ENCODE measurements around the gene B4GALNT4.
"Not testable (repeated sequence)": the region's sequence is repeated elsewhere in the genome, so short reads cannot be mapped to it uniquely, and the experiment has no call there.

Gene B4GALNT4

GRCh38 chr11:401196-401595 lies 31.9 kb downstream of the B4GALNT4 start:
- H3K9ac ChIP-seq (ENCODE audit: low read length in 5 of 5); H3K36me3 ChIP-seq (ENCODE audit: control insufficient read depth in 5 of 5, insufficient read depth in 5 of 5, low read length in 5 of 5); H3K27me3 ChIP-seq (ENCODE audit: control insufficient read depth in 5 of 5, insufficient read depth in 4 of 5, low read length in 5 of 5); H3K9me3 ChIP-seq (ENCODE audit: control insufficient read depth in 5 of 5, low read length in 5 of 5); H3K4me3 ChIP-seq (ENCODE audit: low read depth in 1 of 5, low read length in 5 of 5); H3K27ac ChIP-seq (ENCODE audit: low read depth, low read length): not testable (repeated sequence)
- peaks cover 2 to 24% (median 20%) of the 10 kb centered on the region in 5 donors for H3K4me1 ChIP-seq (ENCODE audit: control insufficient read depth in 5 of 5, insufficient read depth in 5 of 5, low read length in 5 of 5)

- Histone ChIP-seq H3K4me1 (ENCODE audit: control insufficient read depth in 5 of 5, insufficient read depth in 5 of 5, low read length in 5 of 5) (peaks cover 2 to 23% (median 19%) of the 10 kb centered on the region in 5 donors), H3K9me3 (ENCODE audit: control insufficient read depth in 5 of 5, low read length in 5 of 5) (no peaks in the 10 kb centered on the region), H3K27ac (ENCODE audit: low read depth, low read length) (no peak overlapping the region), H3K4me3 (ENCODE audit: low read depth in 1 of 5, low read length in 5 of 5) (no peak overlapping the region), H3K36me3 (ENCODE audit: control insufficient read depth in 5 of 5, insufficient read depth in 5 of 5, low read length in 5 of 5) (no peaks in the 10 kb centered on the region), H3K27me3 (ENCODE audit: control insufficient read depth in 5 of 5, insufficient read depth in 4 of 5, low read length in 5 of 5) (no peaks in the 10 kb centered on the region), H3K9ac (ENCODE audit: low read length in 5 of 5) (no peak overlapping the region)
These were observed 33.9 kb downstream of the B4GALNT4 start for GRCh38 chr11:403021-403760.

- H3K9ac ChIP-seq (ENCODE audit: low read length in 5 of 5): no peak overlapping the region
- no peaks in the 10 kb centered on the region for H3K36me3 ChIP-seq (ENCODE audit: control insufficient read depth in 5 of 5, insufficient read depth in 5 of 5, low read length in 5 of 5)
- H3K27me3 ChIP-seq (ENCODE audit: control insufficient read depth in 5 of 5, insufficient read depth in 4 of 5, low read length in 5 of 5): no peaks in the 10 kb centered on the region
- peaks cover 2 to 23% (median 19%) of the 10 kb centered on the region in 5 donors for H3K4me1 ChIP-seq (ENCODE audit: control insufficient read depth in 5 of 5, insufficient read depth in 5 of 5, low read length in 5 of 5)
- no peak overlapping the region for H3K4me3 ChIP-seq (ENCODE audit: low read depth in 1 of 5, low read length in 5 of 5)
- H3K27ac ChIP-seq (ENCODE audit: low read depth, low read length): no peak overlapping the region
- no peaks in the 10 kb centered on the region for H3K9me3 ChIP-seq (ENCODE audit: control insufficient read depth in 5 of 5, low read length in 5 of 5)
These were observed 34.6 kb downstream of the B4GALNT4 start for GRCh38 chr11:403761-404431.

GRCh38 chr11:404551-405264 lies 35.4 kb downstream of the B4GALNT4 start:
- no peaks in the 10 kb centered on the region for H3K27me3 ChIP-seq (ENCODE audit: control insufficient read depth in 5 of 5, insufficient read depth in 4 of 5, low read length in 5 of 5)
- H3K9ac ChIP-seq (ENCODE audit: low read length in 5 of 5): peak overlapping the region in 1 of 5 donors; percentile 47
- no peak overlapping the region for H3K4me3 ChIP-seq (ENCODE audit: low read depth in 1 of 5, low read length in 5 of 5)
- H3K4me1 ChIP-seq (ENCODE audit: control insufficient read depth in 5 of 5, insufficient read depth in 5 of 5, low read length in 5 of 5): peaks cover 2 to 24% (median 19%) of the 10 kb centered on the region in 5 donors
- H3K36me3 ChIP-seq (ENCODE audit: control insufficient read depth in 5 of 5, insufficient read depth in 5 of 5, low read length in 5 of 5): no peaks in the 10 kb centered on the region
- no peak overlapping the region for H3K27ac ChIP-seq (ENCODE audit: low read depth, low read length)
- no peaks in the 10 kb centered on the region for H3K9me3 ChIP-seq (ENCODE audit: control insufficient read depth in 5 of 5, low read length in 5 of 5)

GRCh38 chr11:405323-405953 lies 36.1 kb downstream of the B4GALNT4 start:
- Histone ChIP-seq H3K27me3 (ENCODE audit: control insufficient read depth in 5 of 5, insufficient read depth in 4 of 5, low read length in 5 of 5) (peaks cover 0 to 3% (median 0%) of the 10 kb centered on the region in 5 donors), H3K4me1 (ENCODE audit: control insufficient read depth in 5 of 5, insufficient read depth in 5 of 5, low read length in 5 of 5) (peaks cover 2 to 24% (median 19%) of the 10 kb centered on the region in 5 donors), H3K9me3 (ENCODE audit: control insufficient read depth in 5 of 5, low read length in 5 of 5) (no peaks in the 10 kb centered on the region), H3K4me3 (ENCODE audit: low read depth in 1 of 5, low read length in 5 of 5) (peak overlapping the region in 4 of 5 donors; percentile 17 to 78 (median 62)), H3K9ac (ENCODE audit: low read length in 5 of 5) (peak overlapping the region in 1 of 5 donors; percentile 47), H3K27ac (ENCODE audit: low read depth, low read length) (no peak overlapping the region), H3K36me3 (ENCODE audit: control insufficient read depth in 5 of 5, insufficient read depth in 5 of 5, low read length in 5 of 5) (no peaks in the 10 kb centered on the region)

- H3K4me3 ChIP-seq (ENCODE audit: low read depth in 1 of 5, low read length in 5 of 5): peak overlapping the region in 4 of 5 donors; percentile 55 to 78 (median 67)
- peak overlapping the region in 4 of 5 donors; percentile 16 to 68 (median 58) for H3K9ac ChIP-seq (ENCODE audit: low read length in 5 of 5)
- peaks cover 2 to 24% (median 19%) of the 10 kb centered on the region in 5 donors for H3K4me1 ChIP-seq (ENCODE audit: control insufficient read depth in 5 of 5, insufficient read depth in 5 of 5, low read length in 5 of 5)
- no peak overlapping the region for H3K27ac ChIP-seq (ENCODE audit: low read depth, low read length)
- no peaks in the 10 kb centered on the region for H3K36me3 ChIP-seq (ENCODE audit: control insufficient read depth in 5 of 5, insufficient read depth in 5 of 5, low read length in 5 of 5)
- no peaks in the 10 kb centered on the region for H3K9me3 ChIP-seq (ENCODE audit: control insufficient read depth in 5 of 5, low read length in 5 of 5)
- peaks cover 0 to 3% (median 0%) of the 10 kb centered on the region in 5 donors for H3K27me3 ChIP-seq (ENCODE audit: control insufficient read depth in 5 of 5, insufficient read depth in 4 of 5, low read length in 5 of 5)
These were observed 36.9 kb downstream of the B4GALNT4 start for GRCh38 chr11:405954-406795.

- Histone ChIP-seq H3K4me1 (ENCODE audit: control insufficient read depth in 5 of 5, insufficient read depth in 5 of 5, low read length in 5 of 5) (peaks cover 2 to 24% (median 19%) of the 10 kb centered on the region in 5 donors), H3K36me3 (ENCODE audit: control insufficient read depth in 5 of 5, insufficient read depth in 5 of 5, low read length in 5 of 5) (no peaks in the 10 kb centered on the region), H3K9ac (ENCODE audit: low read length in 5 of 5) (peak overlapping the region in 4 of 5 donors; percentile 35 to 68 (median 58)), H3K27me3 (ENCODE audit: control insufficient read depth in 5 of 5, insufficient read depth in 4 of 5, low read length in 5 of 5) (peaks cover 0 to 3% (median 0%) of the 10 kb centered on the region in 5 donors), H3K9me3 (ENCODE audit: control insufficient read depth in 5 of 5, low read length in 5 of 5) (no peaks in the 10 kb centered on the region), H3K4me3 (ENCODE audit: low read depth in 1 of 5, low read length in 5 of 5) (peak overlapping the region in 4 of 5 donors; percentile 55 to 78 (median 67)), H3K27ac (ENCODE audit: low read depth, low read length) (no peak overlapping the region)
These were observed 37.7 kb downstream of the B4GALNT4 start for GRCh38 chr11:406796-407650.

- H3K9me3 ChIP-seq (ENCODE audit: control insufficient read depth in 5 of 5, low read length in 5 of 5): no peaks in the 10 kb centered on the region
- H3K27ac ChIP-seq (ENCODE audit: low read depth, low read length): no peak overlapping the region
- peak overlapping the region in 4 of 5 donors; percentile 27 to 44 (median 41) for H3K4me3 ChIP-seq (ENCODE audit: low read depth in 1 of 5, low read length in 5 of 5)
- no peak overlapping the region for H3K9ac ChIP-seq (ENCODE audit: low read length in 5 of 5)
- peaks cover 0 to 3% (median 0%) of the 10 kb centered on the region in 5 donors for H3K27me3 ChIP-seq (ENCODE audit: control insufficient read depth in 5 of 5, insufficient read depth in 4 of 5, low read length in 5 of 5)
- no peaks in the 10 kb centered on the region for H3K36me3 ChIP-seq (ENCODE audit: control insufficient read depth in 5 of 5, insufficient read depth in 5 of 5, low read length in 5 of 5)
- H3K4me1 ChIP-seq (ENCODE audit: control insufficient read depth in 5 of 5, insufficient read depth in 5 of 5, low read length in 5 of 5): peaks cover 2 to 24% (median 20%) of the 10 kb centered on the region in 5 donors
These were observed 38.4 kb downstream of the B4GALNT4 start for GRCh38 chr11:407651-408123.
